ENCODE data around the gene GMDS. TPM values are rescaled to one million over a fixed set of nuclear protein-coding genes. Genes with fewer than 3 reads are reported as not detected.

GMDS gene
- total RNA-seq, 2 donors from 2014 or later = 25.4 to 29.5 TPM

- H3K27me3 Mint-ChIP-seq (ENCODE audit: insufficient read depth) = peaks cover 20% of the 10 kb centered on the region
- Histone ChIP-seq H3K36me3 (ENCODE audit: control insufficient read depth, insufficient read depth, low read length) (no peaks in the 10 kb centered on the region), H3K27me3 (ENCODE audit: control insufficient read depth, insufficient read depth, low read length, poor library complexity, severe bottlenecking) (no peaks in the 10 kb centered on the region), H3K4me3 (ENCODE audit: low read length) (no peak overlapping the region), H3K9me3 (ENCODE audit: control insufficient read depth, low read length) (peaks cover 6% of the 10 kb centered on the region), H3K9ac (ENCODE audit: extremely low read depth, low read length, poor library complexity, severe bottlenecking) (no peak overlapping the region), H3K27ac (ENCODE audit: low read depth, low read length) (no peak overlapping the region), H3K4me1 (ENCODE audit: control insufficient read depth, insufficient read depth, low read length) (peaks cover 5% of the 10 kb centered on the region)
- DNase-seq = no peak
- H3K36me3 Mint-ChIP-seq (ENCODE audit: low read depth) = no peaks in the 10 kb centered on the region
- no peak overlapping the region for H3K27ac Mint-ChIP-seq
- no peaks in the 10 kb centered on the region for H3K9me3 Mint-ChIP-seq
- H3K4me3 Mint-ChIP-seq = no peak overlapping the region
- H3K4me1 Mint-ChIP-seq = peaks cover 6% of the 10 kb centered on the region
- 83 to 88% methylated on average over 2 to 14 of the region's 14 CpGs for WGBS, 2 experiments (ENCODE audit: insufficient coverage in 1 of 2, insufficient read length in 1 of 2)
- no peak for TF ChIP-seq CTCF (conservative IDR thresholded peaks at IDR 0.05)
Observed at GRCh38 chr6:1584996-1585668, 660.3 kb downstream of the GMDS start.

GRCh38 chr6:1584146-1584545, 661.3 kb downstream of the GMDS start:
- Histone ChIP-seq H3K4me1 (ENCODE audit: control insufficient read depth, insufficient read depth, low read length) (peaks cover 5% of the 10 kb centered on the region), H3K9ac (ENCODE audit: extremely low read depth, low read length, poor library complexity, severe bottlenecking) (no peak overlapping the region), H3K9me3 (ENCODE audit: control insufficient read depth, low read length) (peaks cover 6% of the 10 kb centered on the region), H3K36me3 (ENCODE audit: control insufficient read depth, insufficient read depth, low read length) (no peaks in the 10 kb centered on the region), H3K4me3 (ENCODE audit: low read length) (no peak overlapping the region), H3K27me3 (ENCODE audit: control insufficient read depth, insufficient read depth, low read length, poor library complexity, severe bottlenecking) (no peaks in the 10 kb centered on the region), H3K27ac (ENCODE audit: low read depth, low read length) (no peak overlapping the region)
- DNase-seq = no peak
- peaks cover 11% of the 10 kb centered on the region for H3K4me1 Mint-ChIP-seq
- no peaks in the 10 kb centered on the region for H3K36me3 Mint-ChIP-seq (ENCODE audit: low read depth)
- H3K27me3 Mint-ChIP-seq (ENCODE audit: insufficient read depth) = peaks cover 20% of the 10 kb centered on the region
- no peak overlapping the region for H3K4me3 Mint-ChIP-seq
- no peak for TF ChIP-seq CTCF (conservative IDR thresholded peaks at IDR 0.05)
- no peak overlapping the region for H3K27ac Mint-ChIP-seq
- 88 to 94% methylated on average over 4 to 5 of the region's 5 CpGs for WGBS, 2 experiments (ENCODE audit: insufficient coverage in 1 of 2, insufficient read length in 1 of 2)
- H3K9me3 Mint-ChIP-seq = no peaks in the 10 kb centered on the region

- H3K4me3 Mint-ChIP-seq = no peak overlapping the region
- Histone ChIP-seq H3K27me3 (ENCODE audit: control insufficient read depth, insufficient read depth, low read length, poor library complexity, severe bottlenecking) (no peaks in the 10 kb centered on the region), H3K9ac (ENCODE audit: extremely low read depth, low read length, poor library complexity, severe bottlenecking) (no peak overlapping the region), H3K27ac (ENCODE audit: low read depth, low read length) (no peak overlapping the region), H3K9me3 (ENCODE audit: control insufficient read depth, low read length) (peaks cover 6% of the 10 kb centered on the region), H3K4me3 (ENCODE audit: low read length) (no peak overlapping the region), H3K36me3 (ENCODE audit: control insufficient read depth, insufficient read depth, low read length) (no peaks in the 10 kb centered on the region), H3K4me1 (ENCODE audit: control insufficient read depth, insufficient read depth, low read length) (peaks cover 5% of the 10 kb centered on the region)
- H3K4me1 Mint-ChIP-seq = peaks cover 11% of the 10 kb centered on the region
- no peaks in the 10 kb centered on the region for H3K9me3 Mint-ChIP-seq
- peaks cover 32% of the 10 kb centered on the region for H3K27me3 Mint-ChIP-seq (ENCODE audit: insufficient read depth)
- no peaks in the 10 kb centered on the region for H3K36me3 Mint-ChIP-seq (ENCODE audit: low read depth)
- DNase-seq = no peak
- no peak for TF ChIP-seq CTCF (conservative IDR thresholded peaks at IDR 0.05)
- 92 to 94% methylated on average over 25 to 31 of the region's 31 CpGs for WGBS, 2 experiments (ENCODE audit: insufficient coverage in 1 of 2, insufficient read length in 1 of 2)
- no peak overlapping the region for H3K27ac Mint-ChIP-seq
Observed at GRCh38 chr6:1581120-1581991, 664.0 kb downstream of the GMDS start.

Measured in endodermal cell (in vitro differentiated cells).